IMR-90 (cell line): ENCODE data around the gene TMEM130. TPM values are rescaled to one million over a fixed set of nuclear protein-coding genes. Genes with fewer than 3 reads are reported as not detected.

ENCODE experiments used
- ATAC-seq: fragments of 200-7000 bp; cut with Tn5 transposase; 2 replicates; pipeline ENCODE4 v1.9.1; 2020; ENCODE audit warnings: low read depth, mild to moderate bottlenecking, moderate library complexity
- BruUV-seq: library from RNA; stranded (reverse); fragments of 400-500 nt; replicated peaks from 2 replicates; lab custom pipeline; 2021; lab: Mats Ljungman, UMichigan
- CTCF ChIA-PET: fragments of 300-600 bp; formaldehyde crosslinking; extraction: SDS; loops from one replicate; lab custom pipeline; 2021; ENCODE audit warnings: antibody characterized with exemption; lab: Yijun Ruan, JAX
- POLR2A ChIA-PET: fragments of 300-600 bp; sonication (Branson Sonifier 250); formaldehyde crosslinking; loops from one replicate; lab custom pipeline; 2022; ENCODE audit warnings: antibody characterized with exemption; ENCODE audit not compliant: unreplicated experiment; lab: Charles Lee
- DNase-seq: peaks from one replicate; pipeline ENCODE4 v3.0.0; 2013
- H2AFZ ChIP-seq: replicated peaks from 2 replicates; pipeline ENCODE3; 2013; ENCODE audit warnings: low read length, mild to moderate bottlenecking; ENCODE audit not compliant: poor library complexity
- H2AK5ac ChIP-seq: 2 replicates; pipeline ENCODE4 v1.6.1; 2013; ENCODE audit warnings: low read depth, low read length, inconsistent platforms
- H2AK9ac ChIP-seq: replicated peaks from 2 replicates; pipeline ENCODE3; 2013; ENCODE audit warnings: mild to moderate bottlenecking, low read depth, low read length, moderate library complexity; ENCODE audit not compliant: poor library complexity
- H2BK120ac ChIP-seq: 2 replicates; pipeline ENCODE4 v1.6.1; 2013; ENCODE audit warnings: low read depth, low read length, inconsistent platforms
- H2BK15ac ChIP-seq: 3 replicates; pipeline ENCODE4 v1.6.1; 2013; ENCODE audit warnings: low read depth, low read length, inconsistent platforms
- H2BK20ac ChIP-seq: 2 replicates; pipeline ENCODE4 v1.6.1; 2013; ENCODE audit warnings: low read depth, mild to moderate bottlenecking, inconsistent platforms, low read length, moderate library complexity
- H2BK5ac ChIP-seq: 2 replicates; pipeline ENCODE4 v1.6.1; 2013; ENCODE audit warnings: mild to moderate bottlenecking, low read depth, low read length, inconsistent platforms; ENCODE audit not compliant: poor library complexity, severe bottlenecking
- H3K14ac ChIP-seq: replicated peaks from 2 replicates; pipeline ENCODE4 v1.6.1; 2013; ENCODE audit warnings: low read depth, low read length, inconsistent platforms
- H3K18ac ChIP-seq: 2 replicates; pipeline ENCODE4 v1.6.1; 2013; ENCODE audit warnings: low read depth, low read length, control low read depth
- H3K23ac ChIP-seq: 2 replicates; pipeline ENCODE4 v1.6.1; 2013; ENCODE audit warnings: low read depth, low read length, inconsistent platforms
- H3K27ac ChIP-seq: 2 replicates; pipeline ENCODE4 v1.5.1; 2013; ENCODE audit warnings: mild to moderate bottlenecking, control low read depth, low read length; ENCODE audit not compliant: insufficient read depth
- H3K27me3 ChIP-seq: 2 replicates; pipeline ENCODE4 v1.6.1; 2013; ENCODE audit warnings: low read length; ENCODE audit not compliant: control insufficient read depth, insufficient read depth
- H3K36me3 ChIP-seq: 2 replicates; pipeline ENCODE4 v1.6.1; 2013; ENCODE audit warnings: low read length, mixed read lengths; ENCODE audit not compliant: control insufficient read depth, insufficient read depth
- H3K4ac ChIP-seq: 2 replicates; pipeline ENCODE4 v1.6.1; 2013; ENCODE audit warnings: low read depth, low read length, inconsistent platforms
- H3K4me1 ChIP-seq: 2 replicates; pipeline ENCODE4 v1.6.1; 2013; ENCODE audit warnings: low read length, mixed read lengths; ENCODE audit not compliant: control insufficient read depth, insufficient read depth
- H3K4me2 ChIP-seq: 2 replicates; pipeline ENCODE4 v1.6.1; 2013; ENCODE audit warnings: low read depth, mild to moderate bottlenecking, control low read depth, low read length, moderate library complexity
- H3K4me3 ChIP-seq: 2 replicates; pipeline ENCODE4 v1.5.1; 2013; ENCODE audit warnings: low read depth, mild to moderate bottlenecking, control low read depth, low read length, moderate library complexity; ENCODE audit not compliant: insufficient read depth
- H3K56ac ChIP-seq: 2 replicates; pipeline ENCODE4 v1.6.1; 2013; ENCODE audit warnings: low read length, inconsistent platforms; ENCODE audit not compliant: insufficient read depth; ENCODE audit errors: extremely low read depth
- H3K79me1 ChIP-seq, 2 experiments: 2 replicates each; pipeline ENCODE4 v1.6.1; 2013; ENCODE audit warnings: low read length in 2 of 2, inconsistent platforms in 1 of 2, low read depth in 1 of 2
- H3K9ac ChIP-seq: 2 replicates; pipeline ENCODE4 v1.6.1; 2013; ENCODE audit warnings: low read depth, low read length, control low read depth
- H3K9me1 ChIP-seq: 2 replicates; pipeline ENCODE4 v1.6.1; 2013; ENCODE audit warnings: low read length, inconsistent platforms; ENCODE audit not compliant: insufficient read depth
- H3K9me3 ChIP-seq: 2 replicates; pipeline ENCODE4 v1.6.1; 2013; ENCODE audit warnings: low read length; ENCODE audit not compliant: control insufficient read depth, insufficient read depth
- H4K20me1 ChIP-seq: 2 replicates; pipeline ENCODE4 v1.6.1; 2013; ENCODE audit warnings: low read length, inconsistent platforms; ENCODE audit not compliant: insufficient read depth
- H4K5ac ChIP-seq: 2 replicates; pipeline ENCODE4 v1.6.1; 2013; ENCODE audit warnings: mild to moderate bottlenecking, low read depth, low read length, control low read depth
- H4K8ac ChIP-seq, 2 experiments: 2 replicates each; pipeline ENCODE4 v1.6.1; 2013; ENCODE audit warnings: low read depth in 2 of 2, low read length in 2 of 2, control low read depth in 1 of 2, inconsistent platforms in 1 of 2
- H4K91ac ChIP-seq: 2 replicates; pipeline ENCODE4 v1.6.1; 2013; ENCODE audit warnings: low read depth, low read length, inconsistent platforms; ENCODE audit not compliant: insufficient read depth
- BHLHE40 ChIP-seq: fragments of 150-350 bp; IDR thresholded peaks from 2 replicates; pipeline ENCODE4 v1.6.1; 2016; ENCODE audit warnings: mild to moderate bottlenecking, low read depth, low read length
- CHD1 ChIP-seq: IDR thresholded peaks from 2 replicates; pipeline ENCODE4 v1.6.1; 2012; ENCODE audit warnings: low read depth, low read length, improper control_type of control experiment
- FOS ChIP-seq: fragments of 150-350 bp; IDR thresholded peaks from 2 replicates; pipeline ENCODE4 v1.6.1; 2016; ENCODE audit warnings: low read depth, low read length
- MAFK ChIP-seq: IDR thresholded peaks from 2 replicates; pipeline ENCODE4 v1.6.1; 2012; ENCODE audit warnings: low read depth, low read length, improper control_type of control experiment
- RAD21 ChIP-seq: IDR thresholded peaks from 2 replicates; pipeline ENCODE4 v1.6.1; 2012; ENCODE audit warnings: low read length, improper control_type of control experiment
- SMC3 ChIP-seq: fragments of 150-350 bp; IDR thresholded peaks from 2 replicates; pipeline ENCODE4 v1.6.1; 2016; ENCODE audit warnings: low read depth, mild to moderate bottlenecking, antibody characterized with exemption, low read length, moderate library complexity
- WGBS, 2 experiments: methylation state at CpG; one replicate each; pipeline versions ENCODE4 v1.1.5 to v1.1.7; 2013; ENCODE audit warnings: missing lambda C conversion rate in 2 of 2; ENCODE audit not compliant: insufficient read length in 1 of 2; ENCODE audit errors: extremely low coverage in 2 of 2; 5-methylcytosine and 5-hydroxymethylcytosine counted together
- dilution Hi-C: fragments of 300-500 bp; cut with HindIII; formaldehyde crosslinking; loops from one replicate; pipeline ENCODE4 v1.14.3; 2018; ENCODE audit warnings: low sequenced_read_pairs; ENCODE audit not compliant: unreplicated experiment
- in situ Hi-C: fragments of 300-500 bp; cut with MboI; formaldehyde crosslinking; loops from 3 replicates; pipeline ENCODE4 v1.14.3; 2019; ENCODE audit warnings: low sequenced_read_pairs, inconsistent platforms, mixed read lengths
- intact Hi-C: fragments of 100-400 bp; cut with micrococcal nuclease; formaldehyde crosslinking; loops from 2 replicates; pipeline ENCODE4 v1.10.0; 2022
- polyA plus RNA-seq, 3 experiments: library from polyadenylated mRNA; depleted of rRNA; stranded (reverse); fragments of >200 nt; gene quantifications; 2 replicates each; pipeline ENCODE4 v1.2.3, GENCODE V29; 2012; ENCODE audit warnings: low replicate concordance in 1 of 3
- total RNA-seq: library from RNA; depleted of rRNA; stranded (reverse); fragments of >200 nt; gene quantifications from 2 replicates; pipeline ENCODE4 v1.2.3, GENCODE V29; 2012

Gene TMEM130
- total and polyA plus RNA-seq, 2 of the 4 experiments (the other 2 are of a cell fraction), result 1.1 to 14.8 TPM

GRCh38 chr7:98884416-98884815 lies 14.6 kb upstream of the TMEM130 start:
- Histone ChIP-seq H2BK15ac (no peak overlapping the region), H3K27ac (no peak overlapping the region), H2AK5ac (no peak overlapping the region), H3K4me2 (no peak overlapping the region), H2AK9ac (no peak overlapping the region), H2BK5ac (no peak overlapping the region), H3K23ac (no peak overlapping the region), H4K20me1 (peaks cover 23% of the 10 kb centered on the region), H2BK120ac (no peak overlapping the region), H4K91ac (no peak overlapping the region), H3K36me3 (peaks cover 40% of the 10 kb centered on the region), H2AFZ (no peak overlapping the region), H3K27me3 (no peaks in the 10 kb centered on the region), H3K4me1 (peaks cover 5% of the 10 kb centered on the region), H2BK20ac (no peak overlapping the region), H3K9ac (no peak overlapping the region), H3K9me3 (no peaks in the 10 kb centered on the region), H4K5ac (no peak overlapping the region), H3K18ac (no peak overlapping the region), H3K4me3 (no peak overlapping the region), H4K8ac (no peak overlapping the region), H3K14ac (no peak overlapping the region), H3K56ac (no peak overlapping the region), H3K79me1 (peaks cover 21 to 41% of the 10 kb centered on the region in 2 experiments), H3K9me1 (no peaks in the 10 kb centered on the region), H3K4ac (no peak overlapping the region)
- no TSS peak for BruUV-seq
- TF ChIP-seq BHLHE40 (no peak), MAFK (no peak), SMC3 (no peak), RAD21 (no peak), FOS (no peak), CHD1 (no peak)
- CTCF ChIA-PET, result no interaction called here
- POLR2A ChIA-PET, result no interaction called here
- WGBS, 2 experiments, result 100% methylated on average over 2 of the region's 4 CpGs; no CpG with 5 or more reads in 1 of the 2 experiments
- DNase-seq, result no peak
- no peak for ATAC-seq
- dilution Hi-C loops (no loop called here), intact Hi-C loops (no loop called here), in situ Hi-C loops (no loop called here)
